ENCODE data around the gene FUT7.

Gene FUT7

GRCh38 chr9:137077010-137077747 is 45.3 kb upstream of the FUT7 start, which contains the start of gene UAP1L1 (continued):
- TF ChIP-seq ZNF664 (tag by site-specific recombination; IDR thresholded peaks at IDR 0.05) (no peak), ZNF600 (tag by site-specific recombination; IDR thresholded peaks at IDR 0.05) (no peak), ZEB2 (tag by site-specific recombination; IDR thresholded peaks at IDR 0.05) (no peak), GLIS1 (tag by site-specific recombination; IDR thresholded peaks at IDR 0.05) (peak; percentile 35; the same call in 1 of the 2 replicates), AEBP2 (tag by site-specific recombination; IDR thresholded peaks at IDR 0.05; ENCODE audit: borderline replicate concordance) (no peak), ZBTB6 (tag by site-specific recombination; IDR thresholded peaks at IDR 0.05) (peak; percentile 92), ZNF169 (tag by site-specific recombination; IDR thresholded peaks at IDR 0.05) (no peak), ZNF24 (tag by site-specific recombination; IDR thresholded peaks at IDR 0.05) (no peak), GFI1B (tag by site-specific recombination; IDR thresholded peaks at IDR 0.05) (no peak), ZIC2 (tag by site-specific recombination; IDR thresholded peaks at IDR 0.05) (no peak), ZFP69B (tag by site-specific recombination; IDR thresholded peaks at IDR 0.05) (no peak), ZNF335 (tag by site-specific recombination; conservative IDR thresholded peaks at IDR 0.05) (peak; percentile 75), ZNF707 (tag by site-specific recombination; IDR thresholded peaks at IDR 0.05) (no peak), HOXD13 (CRISPR knock-in tag; IDR thresholded peaks at IDR 0.05; ENCODE audit: borderline replicate concordance) (no peak), ZNF660 (tag by site-specific recombination; IDR thresholded peaks at IDR 0.05) (no peak), CTCF (tag by site-specific recombination; IDR thresholded peaks at IDR 0.05) (no peak), ZBTB48 (tag by site-specific recombination; IDR thresholded peaks at IDR 0.05) (no peak), ZNF623 (tag by site-specific recombination; IDR thresholded peaks at IDR 0.05) (no peak), HIC1 (tag by site-specific recombination; IDR thresholded peaks at IDR 0.05) (0 out of 2 replicates have a peak, but pooled peaks have one; percentile 27), BCL11B (tag by site-specific recombination; IDR thresholded peaks at IDR 0.05; ENCODE audit: low read depth) (no peak), ZNF391 (tag by site-specific recombination; IDR thresholded peaks at IDR 0.05; ENCODE audit: borderline replicate concordance, low read depth) (no peak), ZNF701 (tag by site-specific recombination; IDR thresholded peaks at IDR 0.05) (no peak), ZNF747 (tag by site-specific recombination; IDR thresholded peaks at IDR 0.05) (no peak)
- TF ChIP-seq, protein P1, sequence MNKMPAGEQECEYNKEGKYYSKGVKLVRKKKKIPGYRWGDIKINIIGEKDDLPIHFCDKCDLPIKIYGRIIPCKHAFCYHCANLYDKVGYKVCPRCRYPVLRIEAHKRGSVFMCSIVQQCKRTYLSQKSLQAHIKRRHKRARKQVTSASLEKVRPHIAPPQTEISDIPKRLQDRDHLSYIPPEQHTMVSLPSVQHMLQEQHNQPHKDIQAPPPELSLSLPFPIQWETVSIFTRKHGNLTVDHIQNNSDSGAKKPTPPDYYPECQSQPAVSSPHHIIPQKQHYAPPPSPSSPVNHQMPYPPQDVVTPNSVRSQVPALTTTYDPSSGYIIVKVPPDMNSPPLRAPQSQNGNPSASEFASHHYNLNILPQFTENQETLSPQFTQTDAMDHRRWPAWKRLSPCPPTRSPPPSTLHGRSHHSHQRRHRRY (tag by site-specific recombination; IDR thresholded peaks at IDR 0.05) = no peak
- TF ChIP-seq, protein P2, sequence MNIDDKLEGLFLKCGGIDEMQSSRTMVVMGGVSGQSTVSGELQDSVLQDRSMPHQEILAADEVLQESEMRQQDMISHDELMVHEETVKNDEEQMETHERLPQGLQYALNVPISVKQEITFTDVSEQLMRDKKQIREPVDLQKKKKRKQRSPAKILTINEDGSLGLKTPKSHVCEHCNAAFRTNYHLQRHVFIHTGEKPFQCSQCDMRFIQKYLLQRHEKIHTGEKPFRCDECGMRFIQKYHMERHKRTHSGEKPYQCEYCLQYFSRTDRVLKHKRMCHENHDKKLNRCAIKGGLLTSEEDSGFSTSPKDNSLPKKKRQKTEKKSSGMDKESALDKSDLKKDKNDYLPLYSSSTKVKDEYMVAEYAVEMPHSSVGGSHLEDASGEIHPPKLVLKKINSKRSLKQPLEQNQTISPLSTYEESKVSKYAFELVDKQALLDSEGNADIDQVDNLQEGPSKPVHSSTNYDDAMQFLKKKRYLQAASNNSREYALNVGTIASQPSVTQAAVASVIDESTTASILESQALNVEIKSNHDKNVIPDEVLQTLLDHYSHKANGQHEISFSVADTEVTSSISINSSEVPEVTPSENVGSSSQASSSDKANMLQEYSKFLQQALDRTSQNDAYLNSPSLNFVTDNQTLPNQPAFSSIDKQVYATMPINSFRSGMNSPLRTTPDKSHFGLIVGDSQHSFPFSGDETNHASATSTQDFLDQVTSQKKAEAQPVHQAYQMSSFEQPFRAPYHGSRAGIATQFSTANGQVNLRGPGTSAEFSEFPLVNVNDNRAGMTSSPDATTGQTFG (tag by site-specific recombination; IDR thresholded peaks at IDR 0.05; ENCODE audit: borderline replicate concordance) = no peak

Measured in HEK293 (cell line).